ENCODE data around the gene EHMT2. TPM values are rescaled to one million over a fixed set of nuclear protein-coding genes. Genes with fewer than 3 reads are reported as not detected.

Gene EHMT2
- total and polyA plus RNA-seq, 8 donors: 13.4 to 55.8 (median 20.6) TPM

- no peaks in the 10 kb centered on the region for H3K9me3 ChIP-seq
- peak in 4 of 6 donors; percentile 40 to 82 (median 54) for DNase-seq
- no peak for ATAC-seq
- no peak overlapping the region for H3K27ac ChIP-seq
- no peaks in the 10 kb centered on the region for H3K27me3 ChIP-seq
- no peak for TF ChIP-seq CTCF (IDR thresholded peaks at IDR 0.05)
- intact Hi-C loops (cut with DNase I): loop anchor here in 2 of 3 donors (10.0 kb wide), 1 partner anchor 55 kb away; the partner anchor contains the start of genes NELFE (in 2 of the 2) and SKIC2 (in 2 of the 2)
- 84 to 85% methylated on average over 47 to 49 of the region's 49 CpGs for WGBS, 2 donors
- peaks cover 4 to 11% (median 5%) of the 10 kb centered on the region in 3 donors for H3K4me1 ChIP-seq
- H3K4me3 ChIP-seq: no peak overlapping the region
- FAIRE-seq: no peak
- peaks cover 0 to 3% (median 0%) of the 10 kb centered on the region in 3 donors for H3K36me3 ChIP-seq
Observed at GRCh38 chr6:31899882-31900722, 2.6 kb upstream of the EHMT2 start.

GRCh38 chr6:31899215-31899614, 1.7 kb upstream of the EHMT2 start:
- TF ChIP-seq CTCF (IDR thresholded peaks at IDR 0.05): no peak
- 61 to 68% methylated on average over 5 of the region's 5 CpGs for WGBS, 2 donors
- no peaks in the 10 kb centered on the region for H3K27me3 ChIP-seq
- no peak for ATAC-seq
- intact Hi-C loops (cut with DNase I): no loop called here
- peaks cover 4 to 11% (median 5%) of the 10 kb centered on the region in 3 donors for H3K4me1 ChIP-seq
- no peaks in the 10 kb centered on the region for H3K9me3 ChIP-seq
- DNase-seq: no peak
- H3K27ac ChIP-seq: no peak overlapping the region
- H3K4me3 ChIP-seq: no peak overlapping the region
- no peak for FAIRE-seq
- H3K36me3 ChIP-seq: peaks cover 0 to 10% (median 0%) of the 10 kb centered on the region in 3 donors

DNA sequence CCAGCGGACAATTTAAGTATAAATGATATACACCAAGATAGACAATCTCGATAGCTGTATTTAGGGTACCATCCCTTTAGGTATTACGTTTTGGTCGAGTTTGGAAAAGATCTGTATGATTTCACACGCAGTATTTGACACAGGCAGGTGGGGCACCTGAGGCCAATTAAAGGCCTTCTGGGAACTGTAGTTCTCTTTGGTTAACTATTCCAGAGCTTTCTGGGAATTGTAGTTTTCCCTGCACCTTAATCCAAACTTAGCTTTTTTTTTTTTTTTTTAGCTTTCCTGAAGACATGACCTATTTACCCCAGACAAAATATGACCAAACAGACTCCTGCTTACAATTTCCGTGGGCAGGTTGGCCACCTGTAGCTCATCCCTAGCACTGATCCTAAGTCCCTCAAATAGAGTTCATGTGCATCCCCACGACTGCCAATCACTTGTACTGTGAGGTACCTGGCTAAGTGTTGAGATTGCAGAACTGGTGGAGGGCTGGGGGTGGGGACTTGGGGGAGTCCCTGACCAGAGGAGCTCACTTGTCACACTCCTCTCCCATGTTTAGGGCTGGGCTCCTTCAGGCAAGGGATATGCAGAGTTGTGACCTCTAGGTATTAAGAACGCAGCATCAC, 999 bp upstream of the EHMT2 start:
- peak; percentile 47 to 68 (median 62) for ATAC-seq
- Histone ChIP-seq H3K4me3 (peak overlapping the region; percentile 62 to 97 (median 86)), H3K27ac (peak overlapping the region; percentile 47 to 79 (median 60)), H3K36me3 (peaks cover 0 to 10% (median 0%) of the 10 kb centered on the region in 3 donors), H3K27me3 (no peaks in the 10 kb centered on the region), H3K9me3 (no peaks in the 10 kb centered on the region), H3K4me1 (peaks cover 4 to 11% (median 5%) of the 10 kb centered on the region in 3 donors)
- 13 to 17% methylated on average over 8 of the region's 8 CpGs for WGBS, 2 donors
- DNase-seq: peak in 2 of 6 donors; percentile 42
- intact Hi-C loops (cut with DNase I): no loop called here
- no peak for TF ChIP-seq CTCF (IDR thresholded peaks at IDR 0.05)
- no peak for FAIRE-seq

- intact Hi-C loops (cut with DNase I): no loop called here
- Histone ChIP-seq H3K4me3 (peak overlapping the region; percentile 62 to 97 (median 86)), H3K36me3 (peaks cover 0 to 15% (median 8%) of the 10 kb centered on the region in 3 donors), H3K4me1 (peaks cover 4 to 5% (median 5%) of the 10 kb centered on the region in 3 donors), H3K9me3 (no peaks in the 10 kb centered on the region), H3K27me3 (no peaks in the 10 kb centered on the region), H3K27ac (peak overlapping the region; percentile 16 to 60 (median 35))
- TF ChIP-seq CTCF (IDR thresholded peaks at IDR 0.05): no peak
- peak in 4 of 6 donors; percentile 33 to 72 (median 57) for DNase-seq
- ATAC-seq: no peak
- 3 to 4% methylated on average over 24 to 41 of the region's 62 CpGs for WGBS, 2 donors
- FAIRE-seq: no peak
Observed at GRCh38 chr6:31896856-31897611, 464 bp downstream of the EHMT2 start.

All from pancreas (tissue), 10 donors.